CD4-positive, alpha-beta T cell treated with Interferon alpha-2 for 1 hour (primary cell): ENCODE results near the gene C2CD3.
A peak's percentile ranks its signal among the peaks of the same experiment; 100 is the strongest.

Experiments
- DNase-seq, 2 donors: peaks; one replicate each; pipeline ENCODE4 v3.0.0-alpha.2; 2020 to 2022

C2CD3 gene

DNA sequence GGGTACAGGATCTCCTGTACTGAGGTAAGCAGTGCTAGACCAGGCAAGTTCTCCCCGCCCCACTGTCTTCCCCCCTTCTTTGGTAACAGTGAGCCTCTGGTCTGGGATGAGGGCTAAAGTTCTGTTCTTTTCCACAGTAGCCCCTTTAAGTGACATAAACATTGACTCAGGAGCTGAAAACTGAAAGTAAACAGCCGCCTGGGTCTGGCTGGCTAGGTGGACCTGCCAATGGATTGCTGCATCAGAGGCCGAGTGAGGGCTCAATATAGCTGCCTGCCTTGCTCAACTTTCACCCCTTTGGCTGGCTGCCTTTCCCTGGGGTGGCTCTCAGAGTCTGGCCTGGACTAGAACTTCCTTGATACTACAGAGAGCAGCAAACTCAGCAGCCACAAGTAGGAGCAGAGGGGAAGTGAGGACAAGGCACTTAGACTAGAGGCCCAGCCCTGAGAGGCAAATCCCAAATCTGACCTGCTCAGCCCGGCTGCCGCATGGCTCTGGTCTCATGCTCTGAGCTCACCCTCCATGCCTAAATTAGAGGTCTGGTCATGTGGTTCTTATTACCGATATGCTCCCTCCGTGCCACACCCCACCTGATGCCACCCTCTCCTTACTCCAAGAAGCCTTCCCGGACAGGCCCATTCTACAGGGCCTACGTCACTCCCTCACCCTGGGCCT lies 152.3 kb downstream of the C2CD3 start:
- DNase-seq, result peak in 1 of 2 donors; percentile 61

DNA sequence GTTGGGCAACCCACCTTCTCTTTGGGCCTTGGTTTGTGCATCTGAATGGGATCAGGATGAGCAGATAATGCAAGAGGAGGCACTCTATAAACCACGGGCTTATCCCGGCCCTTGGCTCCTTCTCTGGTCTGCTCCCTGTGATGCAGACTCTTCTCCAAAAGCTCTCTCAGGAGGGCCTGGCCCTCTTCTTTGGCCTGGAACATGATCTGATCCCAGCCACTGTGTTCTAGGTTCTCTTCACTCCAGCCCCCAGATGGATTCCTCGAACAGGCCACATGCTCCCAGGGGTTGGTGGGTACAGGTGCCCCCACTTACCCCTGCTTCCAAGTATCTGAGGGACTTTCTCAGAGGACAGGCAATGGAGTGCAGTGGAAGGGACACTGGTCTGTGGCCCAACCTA lies 153.2 kb downstream of the C2CD3 start:
- DNase-seq, result no peak

DNA sequence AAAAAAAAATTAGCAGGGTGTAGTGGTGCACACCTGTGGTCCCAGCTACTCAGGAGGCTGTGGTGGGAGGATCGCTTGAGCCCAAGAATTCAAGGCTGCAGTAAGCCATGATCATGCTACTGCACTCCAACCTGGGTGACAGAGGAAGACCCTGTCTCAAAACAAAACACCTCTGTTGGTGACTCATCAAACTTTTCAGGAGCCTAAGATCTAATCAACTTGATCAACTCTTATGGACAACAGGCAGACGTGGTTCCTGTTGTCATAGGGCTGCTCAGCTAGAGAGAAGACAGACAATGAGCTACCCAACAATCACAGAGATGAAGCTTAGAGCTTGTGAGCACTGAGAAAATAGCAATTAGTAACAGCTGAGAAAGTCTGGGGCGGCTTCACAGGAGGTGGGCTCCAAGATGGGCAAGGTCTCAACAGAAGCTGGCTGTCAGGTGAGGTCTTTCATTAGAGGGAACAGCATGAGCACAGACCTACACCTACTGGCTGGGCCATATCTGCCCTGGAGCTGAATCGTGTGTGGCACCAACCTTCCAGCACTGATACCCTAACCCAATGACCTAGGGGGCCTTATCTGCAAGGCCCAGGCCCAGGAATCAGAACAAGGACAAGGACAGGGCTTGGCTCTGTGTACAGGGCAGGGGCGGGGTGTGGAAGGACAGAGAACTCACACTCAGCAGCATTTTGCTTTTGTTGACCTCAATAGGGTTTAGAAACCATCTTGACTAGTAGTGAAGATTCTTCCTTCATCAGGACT lies 154.7 kb downstream of the C2CD3 start:
- no peak for DNase-seq

DNA sequence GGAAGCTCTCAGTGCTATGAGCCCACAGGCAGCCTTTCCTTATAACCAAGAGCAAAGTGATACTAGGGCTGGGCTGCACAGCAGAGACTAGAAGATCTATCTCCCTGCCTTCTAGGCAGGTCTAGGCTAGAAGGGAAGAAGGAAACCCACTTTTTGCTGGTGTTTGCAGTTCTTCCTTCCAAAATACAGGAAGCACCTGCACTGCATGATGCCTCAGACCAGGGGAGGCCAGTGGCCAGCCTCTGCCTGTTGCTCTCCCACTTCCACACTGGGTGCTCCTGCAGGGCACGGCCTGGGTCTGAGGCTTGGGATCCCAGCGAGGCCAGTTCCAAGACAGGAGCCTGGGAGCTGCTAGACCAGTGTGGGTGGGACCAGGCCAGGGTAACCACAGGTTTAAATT lies 155.9 kb downstream of the C2CD3 start:
- no peak for DNase-seq

DNA sequence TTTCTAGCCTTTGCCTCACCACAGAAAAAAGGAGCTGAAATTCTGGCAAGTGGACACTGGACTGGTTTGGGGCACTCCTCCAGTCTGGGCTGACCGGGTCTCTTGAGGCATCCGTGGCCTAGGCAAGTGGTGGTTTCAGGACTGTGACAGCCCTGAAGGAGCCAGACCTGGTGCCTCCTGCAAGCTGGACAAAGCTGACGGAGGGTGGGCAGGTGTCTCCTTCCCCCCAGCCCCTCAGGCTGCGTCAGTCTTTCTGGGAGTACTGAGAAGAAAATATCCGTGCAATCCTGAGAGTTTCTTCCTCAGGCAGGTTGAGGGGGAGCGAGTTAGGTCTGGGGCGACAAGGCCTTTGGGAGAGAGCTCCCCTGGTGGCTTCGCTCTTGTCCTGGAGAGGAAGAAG lies 157.7 kb downstream of the C2CD3 start:
- DNase-seq, result no peak

DNA sequence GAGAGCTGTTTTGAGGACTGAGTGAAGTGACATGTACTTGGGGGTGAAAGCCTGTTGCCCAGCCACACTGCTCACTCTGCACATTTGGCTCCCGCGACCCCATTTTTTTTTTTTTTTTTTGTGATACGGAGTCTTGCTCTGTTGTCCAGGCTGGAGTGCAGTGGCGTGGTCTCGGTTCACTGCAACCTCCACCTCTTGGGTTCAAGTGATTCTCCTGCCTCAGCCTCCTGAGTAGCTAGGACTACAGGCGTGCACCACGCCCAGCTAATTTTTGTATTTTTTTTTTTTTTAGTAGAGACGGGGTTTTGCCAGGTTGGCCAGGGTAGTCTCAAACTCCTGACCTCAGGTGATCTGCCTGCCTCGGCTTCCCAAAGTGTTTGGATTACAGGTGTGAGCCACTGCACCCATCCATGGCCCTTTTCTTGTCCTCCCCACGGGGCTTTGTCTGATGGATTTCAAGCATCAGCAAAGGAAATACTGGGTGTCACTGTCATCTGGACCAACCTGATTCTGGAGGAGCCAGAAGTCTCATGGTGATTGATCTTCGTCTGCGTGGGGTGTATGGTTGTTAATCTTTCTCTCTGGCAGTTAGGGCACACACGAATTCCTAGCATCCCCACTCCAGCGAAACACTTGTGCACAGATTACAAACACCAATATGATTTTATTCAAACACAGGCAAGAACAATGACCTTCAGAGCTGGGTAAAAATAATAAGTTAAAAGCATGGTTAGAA lies 158.6 kb downstream of the C2CD3 start:
- no peak for DNase-seq

DNA sequence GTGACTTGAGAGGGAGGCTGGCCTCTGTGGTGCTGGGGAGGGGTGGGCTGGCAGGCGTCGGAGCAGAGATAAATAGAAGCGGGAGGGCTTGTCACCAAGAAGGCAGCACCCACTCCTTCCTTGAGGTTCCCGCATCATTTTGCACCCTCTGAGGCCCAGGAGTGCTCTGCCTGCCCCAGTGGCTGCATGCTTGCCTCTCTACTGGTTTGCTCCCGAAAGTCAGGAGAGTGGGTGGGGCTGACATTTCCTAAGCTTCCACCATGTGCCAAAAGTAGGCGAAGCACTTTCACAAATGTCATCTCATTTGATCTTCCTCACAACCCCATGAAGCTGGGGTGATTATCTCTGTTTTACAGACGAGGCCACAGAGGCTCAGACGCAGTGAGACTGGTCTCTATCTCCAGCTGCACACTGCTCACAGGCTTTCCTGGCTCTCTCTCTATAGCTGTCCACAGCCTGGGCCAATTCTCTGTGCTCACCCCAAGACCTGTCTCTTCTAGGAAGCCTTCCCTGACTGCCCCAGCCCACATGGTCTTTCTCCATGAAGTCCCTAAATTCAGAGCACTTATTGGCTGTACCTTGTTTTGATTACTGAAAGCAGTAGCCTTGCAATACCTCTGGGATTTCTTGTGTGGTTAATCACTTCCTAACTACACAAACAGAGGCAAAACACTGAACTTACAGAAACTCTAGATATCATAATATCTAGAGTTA lies 159.3 kb downstream of the C2CD3 start:
- peak; percentile 57 to 68 for DNase-seq

DNA sequence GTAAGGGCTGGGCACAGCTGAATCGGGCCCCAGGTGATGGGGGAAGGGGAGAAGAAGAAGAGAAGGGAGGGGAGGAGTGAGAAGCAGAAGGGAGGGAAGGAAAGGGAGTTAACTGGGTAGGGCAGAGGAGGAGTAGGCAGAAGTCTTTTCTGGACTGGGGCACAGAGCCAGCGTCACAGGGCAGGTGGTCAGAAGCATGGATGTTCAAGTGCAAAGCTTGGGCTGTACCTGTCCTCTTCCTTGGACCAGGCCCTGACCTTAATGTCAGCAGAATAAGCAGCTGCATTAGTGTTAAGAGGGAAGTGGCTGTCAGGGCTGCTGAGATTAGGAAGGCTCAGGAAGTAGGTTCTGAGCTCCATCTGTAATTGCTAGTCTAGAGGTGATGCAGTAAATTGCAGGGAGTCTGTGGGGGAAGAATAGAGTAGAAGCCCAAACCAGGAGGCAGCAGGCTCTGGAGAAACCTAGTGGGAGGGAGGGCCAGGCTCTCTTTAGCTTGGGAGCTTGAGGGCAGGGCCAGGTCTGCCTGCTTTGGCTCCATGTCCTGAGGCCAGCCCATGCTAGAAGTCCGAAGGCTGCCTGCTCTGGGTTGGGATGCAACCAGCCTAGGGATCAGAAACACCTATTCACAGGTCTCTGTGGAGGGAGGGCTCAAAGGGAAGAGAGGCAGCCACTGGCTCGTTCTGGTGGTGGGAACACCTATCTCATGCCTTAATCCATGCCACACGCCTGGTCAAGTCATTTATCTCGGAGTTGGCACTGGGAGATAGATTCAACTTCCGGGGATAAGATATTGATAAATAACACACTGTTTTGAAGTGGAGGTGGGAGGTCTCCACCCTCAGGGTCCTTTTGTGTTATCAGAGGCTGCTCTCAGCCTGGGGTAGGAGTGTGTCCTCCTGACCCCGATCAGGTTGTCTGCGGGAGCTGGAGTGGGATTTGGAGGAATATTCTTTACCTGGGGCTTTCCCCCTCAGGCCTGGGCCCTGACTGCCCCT lies 160.2 kb downstream of the C2CD3 start:
- no peak for DNase-seq

DNA sequence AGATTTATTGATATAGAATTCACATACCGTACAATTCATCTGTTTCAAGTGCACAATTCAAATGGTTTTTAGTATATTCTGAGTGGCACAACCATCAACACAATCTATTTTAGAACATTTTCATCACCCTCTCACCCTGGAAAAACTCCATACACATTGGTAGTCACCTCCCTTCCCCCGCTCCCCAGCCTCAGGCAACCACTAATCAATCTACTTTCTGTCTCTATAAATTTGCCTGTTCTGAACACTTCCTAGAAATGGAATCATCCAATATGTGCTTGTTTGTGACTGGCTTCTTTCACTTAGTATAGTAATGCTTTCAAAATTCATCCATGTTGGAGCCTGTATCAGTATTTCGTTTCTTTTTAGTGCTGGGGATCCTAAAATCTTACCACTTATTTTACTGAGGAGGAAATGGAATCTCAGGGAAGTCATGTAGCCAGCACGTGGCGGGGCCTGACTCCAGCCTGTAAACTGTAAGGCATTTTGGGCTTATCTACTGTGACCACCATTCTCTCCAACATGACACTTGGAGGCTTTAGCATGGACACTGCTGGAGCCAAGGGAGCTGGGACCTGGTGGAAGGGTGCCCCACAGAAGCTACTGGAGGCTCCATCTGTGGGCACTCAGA lies 161.0 kb downstream of the C2CD3 start:
- DNase-seq, result no peak

DNA sequence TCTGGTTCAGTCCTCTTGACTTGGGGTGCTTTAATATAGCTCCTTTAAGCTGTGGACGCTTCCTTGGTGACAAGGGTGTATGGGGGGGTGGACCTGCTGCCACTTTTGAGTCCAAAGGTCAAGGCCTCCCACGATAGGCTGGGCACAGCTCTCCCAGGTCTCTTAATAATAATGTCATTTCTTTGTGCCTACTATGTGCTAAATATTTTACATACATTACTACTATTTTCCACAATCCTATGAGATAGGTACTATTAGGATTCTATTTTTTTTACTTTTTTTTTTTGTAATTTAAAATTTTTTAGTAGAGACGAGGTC lies 161.6 kb downstream of the C2CD3 start:
- no peak for DNase-seq

DNA sequence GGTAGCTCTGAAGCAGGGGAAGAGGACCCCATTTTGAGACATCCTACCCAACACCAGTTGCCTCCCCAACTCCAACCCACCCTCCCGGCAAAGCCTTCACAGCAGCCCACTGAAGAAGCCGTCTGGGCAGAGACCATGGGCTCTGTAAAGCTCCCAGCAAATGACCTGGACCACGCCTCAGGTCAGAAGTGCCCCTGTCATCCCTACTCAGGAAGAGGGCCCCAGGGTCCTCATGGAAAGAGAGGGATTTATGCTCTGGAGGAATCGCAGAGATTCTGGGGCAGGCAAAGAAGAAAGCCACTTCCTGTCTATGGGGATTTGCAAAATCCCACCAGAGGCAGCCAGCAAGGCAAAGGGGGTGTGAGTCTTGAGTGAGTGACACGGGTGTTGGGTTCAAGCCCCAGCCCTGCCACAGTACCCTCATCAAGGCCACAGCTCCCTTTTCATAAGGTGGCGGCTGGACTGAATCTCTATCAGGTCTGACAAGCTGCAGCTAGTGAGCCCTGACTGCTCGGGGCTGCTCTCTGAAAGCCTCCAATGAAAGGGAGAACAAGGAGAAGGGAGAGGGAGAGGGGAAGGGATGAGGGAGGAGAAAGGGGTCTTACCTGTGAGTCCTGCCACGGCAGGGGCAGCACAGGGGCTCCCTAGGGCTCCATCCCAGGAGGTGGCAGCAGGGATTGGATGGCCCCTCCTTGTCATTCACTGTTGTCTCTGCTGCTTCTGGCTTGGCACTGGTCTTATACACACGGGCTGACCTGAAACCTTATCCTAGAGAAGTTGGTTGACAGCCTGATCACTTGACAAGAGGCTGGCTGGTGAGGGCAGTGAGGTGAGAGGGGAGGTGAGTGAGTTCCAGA lies 162.2 kb downstream of the C2CD3 start, which contains the start of gene UCP3:
Gene UCP3 (minus strand): TSS at position 713 of the 857 bp plus-strand sequence. CDS start 2,043 bp downstream, outside the sequence.
- DNase-seq, result no peak

DNA sequence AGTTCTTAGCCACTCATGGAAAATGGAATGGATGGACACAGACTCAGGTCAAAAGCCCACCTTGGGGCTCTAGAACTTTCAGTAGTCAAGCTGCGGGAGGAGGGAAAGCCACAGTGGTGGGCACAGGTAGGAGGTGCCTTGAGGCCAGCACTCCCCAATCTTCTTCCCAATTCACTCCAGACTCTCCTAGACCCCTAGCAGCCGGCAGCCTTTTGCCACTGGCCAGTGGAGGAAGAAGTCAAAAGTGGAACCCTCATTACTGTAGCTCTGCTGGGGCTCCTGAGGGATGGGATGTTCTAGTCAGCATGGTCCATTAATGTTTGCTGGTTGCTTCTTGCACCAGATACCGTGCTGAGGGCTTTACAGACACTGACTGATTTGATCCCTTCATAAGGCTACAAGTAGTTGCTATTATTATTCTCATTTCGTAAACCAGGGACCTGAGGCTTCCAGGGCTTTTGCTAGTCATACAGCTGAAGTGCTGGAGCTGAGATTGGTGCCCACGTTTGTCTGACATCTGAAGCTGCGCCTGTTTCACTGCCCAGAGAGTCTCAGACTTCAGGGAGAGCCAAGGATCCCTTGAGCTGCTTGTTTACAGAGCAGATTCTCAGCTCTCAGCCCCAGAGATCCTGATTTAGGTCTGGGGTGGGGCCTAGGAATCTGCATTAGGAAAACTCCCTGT lies 163.0 kb downstream of the C2CD3 start:
- DNase-seq, result no peak

DNA sequence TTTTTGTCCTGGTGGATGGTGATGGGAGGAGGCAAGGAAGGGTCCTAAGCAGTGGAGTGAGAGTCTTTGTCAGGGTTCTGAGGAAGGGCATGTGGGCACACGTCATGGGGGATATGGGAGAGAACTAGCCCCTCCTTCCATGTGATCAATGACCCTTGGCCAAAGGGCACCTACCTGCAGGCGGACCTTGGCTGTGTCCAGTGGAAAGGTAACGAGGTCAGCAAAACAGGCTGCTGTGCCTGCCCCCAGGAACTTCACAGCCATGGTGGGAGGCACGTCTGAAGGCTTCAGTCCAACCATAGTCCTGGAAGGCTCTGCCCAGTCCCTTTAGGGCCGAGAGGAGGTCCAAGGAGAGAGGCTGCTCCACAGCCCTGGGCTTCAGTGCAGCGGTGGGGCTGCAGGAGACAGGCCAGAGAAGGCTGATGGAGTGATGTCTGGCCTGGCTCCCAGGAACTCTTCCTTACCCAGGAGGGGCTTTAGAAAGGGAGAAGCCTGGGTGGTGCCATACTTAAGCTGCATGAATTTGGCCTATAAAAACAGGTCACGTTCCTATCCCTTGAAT lies 164.0 kb downstream of the C2CD3 start:
- DNase-seq, result no peak

DNA sequence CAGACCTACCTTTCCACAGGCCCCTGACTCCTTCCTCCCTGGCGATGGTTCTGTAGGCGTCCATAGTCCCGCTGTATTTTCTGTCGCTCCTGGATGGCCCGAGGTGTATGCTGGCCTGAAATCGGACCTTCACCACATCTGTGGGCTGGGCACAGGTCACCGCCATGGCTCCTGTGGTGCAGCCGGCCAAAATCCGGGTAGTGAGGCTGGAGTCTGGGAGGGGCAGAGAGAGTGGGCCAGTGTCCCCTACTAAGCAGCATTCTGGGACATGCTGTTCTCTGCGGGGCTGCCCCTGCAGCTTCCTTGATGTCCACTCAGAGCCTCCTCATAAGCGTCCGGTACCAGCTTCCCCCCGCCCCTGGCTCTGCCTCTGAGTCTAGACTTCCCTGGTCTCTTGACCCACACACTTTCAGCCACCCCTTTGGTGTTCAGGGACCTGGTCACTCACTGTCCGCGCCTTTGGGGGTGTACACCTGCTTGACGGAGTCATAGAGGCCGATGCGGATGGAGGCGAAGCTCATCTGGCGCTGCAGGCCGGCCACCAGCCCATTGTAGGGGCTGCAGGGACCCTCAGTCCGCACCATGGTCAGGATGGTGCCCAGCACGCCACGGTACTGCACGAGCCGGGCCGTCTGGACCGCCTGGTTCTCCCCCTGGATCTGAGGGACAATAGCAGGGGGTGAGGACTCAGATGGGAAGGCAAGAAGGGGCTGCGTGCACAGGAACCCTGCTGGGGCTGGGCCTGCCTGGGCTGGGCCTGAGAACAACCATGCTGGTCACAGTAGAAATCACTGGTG lies 164.9 kb downstream of the C2CD3 start:
- no peak for DNase-seq

DNA sequence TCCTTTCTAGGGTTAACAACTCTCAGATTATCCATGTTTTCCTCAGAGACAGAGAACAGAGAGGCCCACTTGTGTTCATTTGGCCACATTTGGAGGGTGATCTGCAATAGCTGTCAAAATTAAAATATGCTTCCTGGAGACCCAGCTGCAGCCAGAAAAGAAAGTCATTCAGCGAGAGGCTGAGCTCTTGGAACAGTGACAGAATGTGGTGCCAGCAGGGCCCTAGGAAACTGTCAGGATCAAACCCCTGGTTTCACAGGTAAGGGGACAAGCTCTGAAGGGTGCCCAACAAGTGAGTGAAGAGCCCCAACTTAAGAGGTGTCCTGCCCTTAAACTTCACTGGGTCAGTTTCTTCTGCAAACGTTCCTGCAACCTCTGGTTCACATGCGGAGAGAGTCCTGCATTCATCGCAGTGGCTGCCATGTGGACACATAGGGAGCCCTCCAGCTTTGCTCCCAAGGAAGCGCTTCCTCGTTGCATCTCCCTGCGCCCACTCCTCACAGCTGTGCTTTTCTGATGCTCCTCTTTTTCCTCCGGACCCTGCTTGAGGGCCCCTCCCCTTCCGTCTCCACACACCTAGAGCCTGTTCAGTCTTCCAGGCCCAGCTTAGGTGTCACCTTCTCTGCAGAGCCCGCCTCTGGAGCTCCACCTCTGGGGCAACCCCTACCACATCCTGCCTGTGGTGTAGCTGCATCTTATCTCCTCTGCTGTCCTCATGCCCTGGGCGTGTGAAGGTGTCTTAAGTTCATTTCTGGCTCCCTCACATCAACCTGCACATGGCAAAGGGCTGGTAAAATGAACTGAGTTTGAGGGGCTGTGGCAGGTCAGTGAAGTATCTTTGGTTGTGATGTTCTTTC lies 165.8 kb downstream of the C2CD3 start:
- peak; percentile 86 to 89 for DNase-seq

DNA sequence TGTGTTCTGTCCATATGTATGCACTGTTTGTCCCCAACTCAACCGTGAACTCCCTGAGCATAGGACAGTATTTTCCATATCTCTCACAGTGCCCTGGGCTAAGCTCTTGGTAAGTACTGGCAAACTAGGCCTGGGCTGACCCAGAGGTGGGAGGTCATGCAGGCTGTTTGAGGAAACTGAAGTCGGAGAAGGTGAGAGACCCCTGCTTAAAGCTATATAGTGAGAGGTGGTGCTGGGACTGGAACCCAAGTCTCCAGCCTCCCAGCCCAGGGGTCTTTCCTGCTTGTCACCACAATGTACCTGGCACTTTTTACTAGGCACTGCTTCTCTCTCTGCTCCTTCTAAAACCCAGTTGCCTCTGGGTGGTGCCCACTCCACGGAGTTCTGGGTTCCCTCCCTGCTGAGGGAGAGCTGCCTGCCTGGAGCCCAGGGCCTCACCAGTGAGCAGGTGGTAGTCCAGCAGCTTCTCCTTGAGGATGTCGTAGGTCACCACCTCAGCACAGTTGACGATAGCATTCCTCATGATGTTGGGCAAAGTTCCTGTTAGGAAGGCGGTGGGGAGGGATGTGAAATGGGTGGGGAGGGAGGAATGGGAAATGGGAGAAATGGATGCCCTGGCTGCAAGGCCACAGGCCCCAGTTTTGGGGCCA lies 166.6 kb downstream of the C2CD3 start:
- DNase-seq, result no peak

DNA sequence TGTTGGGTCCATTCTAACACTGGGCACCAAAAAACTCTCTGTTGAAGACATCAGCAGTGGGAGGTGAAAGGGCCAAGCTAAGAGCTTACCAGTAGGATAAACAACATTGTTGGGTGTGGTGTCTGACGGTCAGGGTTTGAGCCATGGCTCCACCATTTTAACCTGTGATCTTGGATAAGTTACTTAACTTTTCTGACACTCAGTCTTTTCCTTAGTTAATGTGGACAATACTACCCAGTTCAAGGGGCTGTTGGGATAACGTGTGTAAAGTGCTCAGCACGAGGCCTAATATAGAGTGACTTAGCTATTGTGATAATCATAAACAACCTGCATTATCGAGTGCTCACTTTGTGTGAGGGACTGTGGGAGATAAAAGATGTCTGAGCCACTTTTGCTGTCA lies 168.0 kb downstream of the C2CD3 start:
- DNase-seq, result no peak
